ENCODE measurements around the gene ALG14.

DNA sequence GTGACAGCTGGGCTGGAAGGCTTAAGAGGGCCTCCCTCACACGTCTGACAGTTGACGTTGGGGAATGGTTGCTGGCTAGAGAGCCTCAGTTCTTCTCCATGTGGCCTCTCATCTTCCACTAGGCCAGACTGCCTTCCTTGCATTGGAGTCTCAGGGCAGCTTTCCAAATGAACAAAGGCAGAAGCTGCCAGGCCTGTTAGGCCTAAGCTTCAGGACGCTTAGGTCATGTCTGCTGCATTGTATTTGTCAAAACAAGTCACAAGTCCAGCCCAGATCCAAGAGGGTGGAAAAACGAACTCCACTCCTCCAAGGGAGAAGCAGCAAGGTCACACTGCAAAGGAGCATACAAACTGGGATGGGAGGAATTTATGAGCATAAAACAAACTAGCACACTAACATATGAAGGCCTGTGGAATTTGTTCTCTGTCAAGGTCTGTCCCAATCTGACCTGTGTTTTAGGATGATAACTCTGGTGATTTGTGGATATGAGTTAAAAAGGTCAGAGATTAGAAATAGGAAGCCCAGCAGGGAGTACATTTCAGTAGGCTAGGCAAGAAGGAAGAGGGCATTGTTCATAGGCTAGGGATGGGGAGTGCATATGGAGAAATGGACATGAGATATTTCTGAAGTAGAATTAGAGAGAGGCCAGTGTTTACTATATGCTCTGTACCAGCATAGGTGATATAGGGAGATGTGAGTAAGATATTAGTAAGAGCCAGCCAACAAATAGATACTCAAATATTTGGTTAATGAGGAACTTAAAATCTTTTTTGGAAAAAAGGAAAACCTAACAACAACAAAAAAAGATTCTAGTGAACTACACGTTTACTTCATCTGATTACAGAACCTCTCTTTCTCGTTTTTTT is 116.8 kb downstream of the ALG14 start:
- no peak for TF ChIP-seq POLR2AphosphoS5 (IDR thresholded peaks at IDR 0.05; ENCODE audit: insufficient read depth, low read depth, low read length)
- TF ChIP-seq, protein P1, sequence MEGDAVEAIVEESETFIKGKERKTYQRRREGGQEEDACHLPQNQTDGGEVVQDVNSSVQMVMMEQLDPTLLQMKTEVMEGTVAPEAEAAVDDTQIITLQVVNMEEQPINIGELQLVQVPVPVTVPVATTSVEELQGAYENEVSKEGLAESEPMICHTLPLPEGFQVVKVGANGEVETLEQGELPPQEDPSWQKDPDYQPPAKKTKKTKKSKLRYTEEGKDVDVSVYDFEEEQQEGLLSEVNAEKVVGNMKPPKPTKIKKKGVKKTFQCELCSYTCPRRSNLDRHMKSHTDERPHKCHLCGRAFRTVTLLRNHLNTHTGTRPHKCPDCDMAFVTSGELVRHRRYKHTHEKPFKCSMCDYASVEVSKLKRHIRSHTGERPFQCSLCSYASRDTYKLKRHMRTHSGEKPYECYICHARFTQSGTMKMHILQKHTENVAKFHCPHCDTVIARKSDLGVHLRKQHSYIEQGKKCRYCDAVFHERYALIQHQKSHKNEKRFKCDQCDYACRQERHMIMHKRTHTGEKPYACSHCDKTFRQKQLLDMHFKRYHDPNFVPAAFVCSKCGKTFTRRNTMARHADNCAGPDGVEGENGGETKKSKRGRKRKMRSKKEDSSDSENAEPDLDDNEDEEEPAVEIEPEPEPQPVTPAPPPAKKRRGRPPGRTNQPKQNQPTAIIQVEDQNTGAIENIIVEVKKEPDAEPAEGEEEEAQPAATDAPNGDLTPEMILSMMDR (IDR thresholded peaks at IDR 0.05; ENCODE audit: extremely low read depth in 1 of 2, insufficient read depth in 1 of 2, low read depth in 1 of 2, low read length in 2 of 2), result no peak
- no peak for TF ChIP-seq FOS (IDR thresholded peaks at IDR 0.05; ENCODE audit: borderline replicate concordance, insufficient read depth, low read length)
- TF ChIP-seq POLR2A (IDR thresholded peaks at IDR 0.05; ENCODE audit: low read depth, low read length), result no peak
- TF ChIP-seq EZH2 (IDR thresholded peaks at IDR 0.05; ENCODE audit: borderline replicate concordance, low read depth, low read length, severe bottlenecking), result no peak
- TF ChIP-seq, protein P2, sequence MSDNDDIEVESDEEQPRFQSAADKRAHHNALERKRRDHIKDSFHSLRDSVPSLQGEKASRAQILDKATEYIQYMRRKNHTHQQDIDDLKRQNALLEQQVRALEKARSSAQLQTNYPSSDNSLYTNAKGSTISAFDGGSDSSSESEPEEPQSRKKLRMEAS (IDR thresholded peaks at IDR 0.05; ENCODE audit: insufficient read depth, insufficient read length), result no peak
- no peak for TF ChIP-seq JUN (IDR thresholded peaks at IDR 0.05; ENCODE audit: borderline replicate concordance, insufficient read depth, insufficient read length, low read depth)
- no peak for TF ChIP-seq GATA2 (IDR thresholded peaks at IDR 0.05; ENCODE audit: insufficient read depth, insufficient read length, low read depth, low read length)
- TF ChIP-seq MYC (IDR thresholded peaks at IDR 0.05; ENCODE audit: low read depth, low read length), result no peak

Data from endothelial cell of umbilical vein (primary cell).